Cardiac muscle cell (in vitro differentiated cells and primary cell): ENCODE data around the gene SELP. TPM values are rescaled to one million over a fixed set of nuclear protein-coding genes. Genes with fewer than 3 reads are reported as not detected.

ENCODE experiments used
- DNase-seq, 2 donors: peaks; one replicate each; pipeline versions ENCODE4 v3.0.0 to v3.0.0-alpha.2; 2010 to 2017; ENCODE audit warnings: low read depth in 1 of 2, low spot score in 1 of 2
- H3K27ac ChIP-seq: fragments of 200-600 bp; sonication (generic); 2 replicates; pipeline ENCODE4 v1.5.1; 2016
- H3K27me3 ChIP-seq: fragments of 200-600 bp; sonication (generic); 2 replicates; pipeline ENCODE4 v1.6.0; 2016; ENCODE audit warnings: control low read depth
- H3K36me3 ChIP-seq: fragments of 200-600 bp; sonication (generic); 2 replicates; pipeline ENCODE4 v1.5.1; 2016; ENCODE audit warnings: control low read depth
- H3K4me1 ChIP-seq: fragments of 200-600 bp; sonication (generic); 2 replicates; pipeline ENCODE4 v1.8.1; 2017; ENCODE audit warnings: low read depth, mild to moderate bottlenecking, mixed run types
- H3K4me3 ChIP-seq: fragments of 200-600 bp; sonication (generic); 2 replicates; pipeline ENCODE4 v1.5.1; 2016; ENCODE audit warnings: mild to moderate bottlenecking
- H3K9me3 ChIP-seq: fragments of 200-600 bp; sonication (generic); 2 replicates; pipeline ENCODE4 v1.5.1; 2017; ENCODE audit warnings: low read depth, mild to moderate bottlenecking, control low read depth
- polyA plus RNA-seq: library from polyadenylated mRNA; unstranded; fragments of >200 nt; fragmentation: Nextera tagmentation; extraction: Ambion mirVana; gene quantifications from 2 replicates; pipeline ENCODE4 v1.2.1, GENCODE V29; 2016
- total RNA-seq: library from RNA; depleted of rRNA; stranded (reverse); fragments of >200 nt; gene quantifications from 2 replicates; pipeline ENCODE4 v1.2.3, GENCODE V29; 2016
- TF ChIP-seq, protein P1 (sequence below): IDR thresholded peaks from 2 replicates; pipeline ENCODE4 v1.5.1; 2012; ENCODE audit warnings: low read depth, mild to moderate bottlenecking, low read length

Gene SELP
- total and polyA plus RNA-seq, 2 experiments from 2014 or later, result not detected

DNA sequence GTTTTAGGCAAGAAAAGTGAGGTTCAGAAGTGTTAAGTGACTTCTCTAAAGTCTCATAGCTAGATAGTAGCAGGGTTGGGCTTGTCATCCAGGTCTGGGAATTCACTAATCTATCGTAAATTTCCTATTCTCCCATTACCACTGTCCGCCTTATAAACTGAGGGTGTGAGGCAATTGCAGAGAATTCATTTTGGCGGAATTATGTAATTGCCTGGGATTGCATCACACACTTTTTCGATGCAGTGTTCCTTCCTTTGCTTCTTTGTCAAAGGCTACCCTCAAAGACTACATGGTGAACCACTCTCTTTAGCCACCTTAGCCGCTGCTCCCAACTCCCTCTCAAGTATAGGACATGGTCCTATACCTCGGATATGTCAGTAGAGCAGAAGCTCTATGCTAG lies 19.1 kb downstream of the SELP start:
- Histone ChIP-seq H3K9me3 (no peaks in the 10 kb centered on the region), H3K4me3 (no peak overlapping the region), H3K4me1 (peaks cover 4% of the 10 kb centered on the region), H3K36me3 (no peaks in the 10 kb centered on the region), H3K27me3 (peaks cover 16% of the 10 kb centered on the region), H3K27ac (no peak overlapping the region)
- TF ChIP-seq, protein P1, sequence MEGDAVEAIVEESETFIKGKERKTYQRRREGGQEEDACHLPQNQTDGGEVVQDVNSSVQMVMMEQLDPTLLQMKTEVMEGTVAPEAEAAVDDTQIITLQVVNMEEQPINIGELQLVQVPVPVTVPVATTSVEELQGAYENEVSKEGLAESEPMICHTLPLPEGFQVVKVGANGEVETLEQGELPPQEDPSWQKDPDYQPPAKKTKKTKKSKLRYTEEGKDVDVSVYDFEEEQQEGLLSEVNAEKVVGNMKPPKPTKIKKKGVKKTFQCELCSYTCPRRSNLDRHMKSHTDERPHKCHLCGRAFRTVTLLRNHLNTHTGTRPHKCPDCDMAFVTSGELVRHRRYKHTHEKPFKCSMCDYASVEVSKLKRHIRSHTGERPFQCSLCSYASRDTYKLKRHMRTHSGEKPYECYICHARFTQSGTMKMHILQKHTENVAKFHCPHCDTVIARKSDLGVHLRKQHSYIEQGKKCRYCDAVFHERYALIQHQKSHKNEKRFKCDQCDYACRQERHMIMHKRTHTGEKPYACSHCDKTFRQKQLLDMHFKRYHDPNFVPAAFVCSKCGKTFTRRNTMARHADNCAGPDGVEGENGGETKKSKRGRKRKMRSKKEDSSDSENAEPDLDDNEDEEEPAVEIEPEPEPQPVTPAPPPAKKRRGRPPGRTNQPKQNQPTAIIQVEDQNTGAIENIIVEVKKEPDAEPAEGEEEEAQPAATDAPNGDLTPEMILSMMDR, result no peak
- no peak for DNase-seq

DNA sequence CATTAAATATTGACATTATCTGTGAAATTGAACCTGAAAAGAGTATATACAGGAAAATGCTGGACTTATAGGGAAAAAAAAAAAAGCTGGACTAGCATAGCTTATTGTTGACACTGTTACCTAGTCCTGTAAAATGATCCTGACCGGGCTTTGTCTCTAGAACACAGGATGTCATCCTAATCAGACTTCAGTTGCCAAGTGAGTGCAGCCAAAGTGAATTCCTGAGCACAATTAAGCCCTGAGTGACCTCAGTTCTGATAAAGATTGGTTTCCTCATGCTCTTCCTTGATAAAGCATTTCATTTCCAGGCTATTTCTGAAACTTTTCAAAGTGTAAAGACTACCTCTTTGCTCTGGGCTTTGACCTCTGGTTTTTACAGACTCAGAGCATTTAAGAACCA lies 19.8 kb downstream of the SELP start:
- TF ChIP-seq, protein P1, result no peak
- no peak overlapping the region for H3K4me3 ChIP-seq
- no peaks in the 10 kb centered on the region for H3K9me3 ChIP-seq
- H3K27me3 ChIP-seq, result peaks cover 16% of the 10 kb centered on the region
- DNase-seq, result no peak
- H3K36me3 ChIP-seq, result no peaks in the 10 kb centered on the region
- peaks cover 4% of the 10 kb centered on the region for H3K4me1 ChIP-seq
- no peak overlapping the region for H3K27ac ChIP-seq

DNA sequence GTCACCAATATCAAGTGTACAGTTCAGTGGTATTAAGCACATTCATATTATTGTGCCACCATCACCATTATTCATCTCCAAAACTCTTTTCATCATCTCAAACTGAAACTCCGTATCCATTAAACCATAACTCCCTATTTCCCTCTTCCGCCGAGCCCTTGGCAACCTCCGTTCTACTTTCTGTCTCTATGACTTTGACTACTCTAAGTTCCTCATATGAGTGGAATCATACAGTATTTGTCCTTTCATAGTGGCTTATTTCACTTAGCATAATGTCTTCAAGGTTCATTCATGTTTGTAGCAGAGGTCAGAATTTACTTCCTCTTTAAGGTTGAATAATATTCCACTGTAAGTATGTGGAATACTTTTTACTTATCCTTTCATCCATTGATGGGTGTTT lies 21.7 kb downstream of the SELP start:
- TF ChIP-seq, protein P1, result no peak

DNA sequence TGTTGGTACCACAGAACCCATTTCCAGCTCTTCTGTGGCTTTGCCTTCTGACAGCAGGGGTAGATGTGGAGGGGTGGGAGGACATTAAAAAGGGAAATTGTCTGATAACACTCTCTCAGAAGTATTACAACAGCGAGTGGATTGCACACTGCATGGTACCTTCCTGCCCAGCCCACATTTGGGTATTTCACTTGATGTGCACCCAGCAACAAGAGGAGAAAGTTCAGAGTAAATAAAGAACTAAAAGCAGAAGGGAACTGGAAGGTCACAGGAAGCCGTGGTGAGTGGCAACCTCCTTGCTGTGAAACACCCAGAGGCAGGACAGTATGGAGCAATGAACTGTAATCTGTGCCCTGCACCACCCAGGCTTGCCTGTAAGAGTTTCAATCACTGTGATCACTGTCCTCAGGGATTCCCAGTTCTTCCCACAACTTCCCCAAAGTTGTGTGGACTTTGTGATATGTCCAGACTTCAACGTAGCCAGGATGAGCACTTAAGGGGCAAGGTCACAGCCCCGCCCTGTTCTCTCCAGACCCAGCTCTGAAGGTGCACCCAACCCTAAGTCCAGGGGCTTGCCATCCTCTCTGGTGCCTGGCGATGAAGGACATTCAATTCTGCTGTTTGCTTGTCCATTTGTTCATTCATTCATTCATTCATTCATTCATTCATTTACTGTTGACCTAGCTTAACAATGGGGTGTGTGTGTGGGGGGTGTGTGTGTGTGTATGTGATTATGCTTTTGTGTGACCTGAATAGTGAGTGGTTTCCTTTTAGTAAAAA lies 25.0 kb downstream of the SELP start:
- H3K27ac ChIP-seq, result no peak overlapping the region
- no peak for DNase-seq
- no peaks in the 10 kb centered on the region for H3K27me3 ChIP-seq
- no peaks in the 10 kb centered on the region for H3K4me1 ChIP-seq
- H3K36me3 ChIP-seq, result no peaks in the 10 kb centered on the region
- no peaks in the 10 kb centered on the region for H3K9me3 ChIP-seq
- TF ChIP-seq, protein P1, result no peak
- no peak overlapping the region for H3K4me3 ChIP-seq

More for the DNA sequence above, 21.7 kb downstream of the SELP start:
- Histone ChIP-seq H3K9me3 (no peaks in the 10 kb centered on the region), H3K27ac (no peak overlapping the region), H3K27me3 (peaks cover 6% of the 10 kb centered on the region), H3K36me3 (no peaks in the 10 kb centered on the region), H3K4me3 (no peak overlapping the region), H3K4me1 (peaks cover 4% of the 10 kb centered on the region)
- no peak for DNase-seq

DNA sequence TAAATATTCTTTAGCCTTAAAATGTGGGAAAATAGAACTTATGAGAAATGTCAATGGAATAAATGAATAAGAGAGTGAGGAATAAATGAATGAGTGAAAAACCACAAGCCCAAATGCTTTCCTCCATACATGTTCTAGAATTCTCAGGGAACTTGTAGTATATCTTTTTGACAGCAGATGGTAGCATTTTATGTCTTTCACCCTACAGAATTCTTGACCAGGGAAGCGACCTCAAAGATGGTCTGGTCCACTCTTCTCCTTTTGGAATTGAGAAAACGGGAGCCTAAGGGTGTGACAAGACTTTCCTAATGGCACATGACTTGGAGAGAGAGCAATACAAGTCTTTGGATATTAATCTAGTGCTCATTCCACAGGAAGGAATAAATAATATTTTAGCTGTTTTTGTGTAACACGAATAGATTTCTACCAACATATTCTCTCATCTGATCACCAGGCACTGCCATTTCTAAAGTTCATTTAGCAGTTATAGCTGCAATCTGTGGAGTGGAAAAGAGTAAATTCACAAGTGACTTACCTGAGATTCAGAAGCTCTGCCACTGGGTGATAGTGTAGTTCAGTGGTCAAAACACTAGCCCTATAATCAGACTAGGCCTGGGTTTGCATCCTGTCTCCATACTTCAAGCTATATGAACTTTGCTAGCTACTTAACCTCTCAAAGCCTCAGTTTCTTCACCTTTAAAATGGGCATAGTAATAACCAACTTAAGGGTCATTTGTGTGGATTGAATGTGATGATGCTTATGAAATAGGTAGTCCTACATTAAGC lies 28.6 kb downstream of the SELP start:
- Histone ChIP-seq H3K9me3 (no peaks in the 10 kb centered on the region), H3K36me3 (no peaks in the 10 kb centered on the region), H3K4me1 (no peaks in the 10 kb centered on the region), H3K4me3 (no peak overlapping the region), H3K27ac (no peak overlapping the region), H3K27me3 (peaks cover 7% of the 10 kb centered on the region)
- DNase-seq, result peak; percentile 6 to 59
- TF ChIP-seq, protein P1, result peak; percentile 45
